K562 (cell line): ENCODE results near the gene ADRA1B. TPM values are rescaled to one million over a fixed set of nuclear protein-coding genes. Genes with fewer than 3 reads are reported as not detected.

Source experiments
- ATAC-seq: fragments of 200-7000 bp; cut with Tn5 transposase; 3 replicates; pipeline ENCODE4 v1.9.1; 2020; ENCODE audit warnings: moderate library complexity
- BruUV-seq: library from RNA; stranded (reverse); fragments of 400-500 nt; replicated peaks from 2 replicates; lab custom pipeline; 2021; lab: Mats Ljungman, UMichigan
- CTCF ChIA-PET: fragments of 300-600 bp; formaldehyde crosslinking; extraction: SDS; loops from one replicate; lab custom pipeline; 2021; ENCODE audit warnings: low intra/inter-chr PET ratio; lab: Yijun Ruan, JAX
- POLR2A ChIA-PET: fragments of 300-600, 350-650 bp; sonication (Branson Sonifier 250); formaldehyde crosslinking; extraction: SDS; loops from one replicate; lab custom pipeline; 2021; ENCODE audit warnings: antibody characterized with exemption, inconsistent platforms; lab: Yijun Ruan, JAX
- DNase-seq, 4 experiments: peaks; one replicate each; pipeline versions ENCODE4 v3.0.0 to v3.0.0-alpha.2; 2011 to 2018; ENCODE audit warnings: low spot score in 3 of 4, mixed read lengths in 3 of 4; ENCODE audit errors: extremely low read depth in 1 of 4
- FAIRE-seq: peaks from 2 replicates; lab custom pipeline; 2011; peaks lifted over from hg19 to GRCh38; lab: Jason Lieb, UNC
- H2AFZ ChIP-seq: 2 replicates; pipeline ENCODE4 v1.6.0; 2011; ENCODE audit warnings: low read depth, low read length, control low read depth, inconsistent platforms
- H3K27ac ChIP-seq: fragments of 200-600 bp; 3 replicates; pipeline ENCODE4 v1.8.0; 2011; ENCODE audit warnings: low read depth, mild to moderate bottlenecking, control low read depth, inconsistent platforms, low read length, moderate library complexity, mixed read lengths; ENCODE audit errors: extremely low read depth
- H3K27me3 ChIP-seq, 2 experiments: fragments of 300-600 bp in 1 of 2; 2 replicates in 1 of 2; 3 replicates in 1 of 2; pipeline versions ENCODE4 v1.6.0 to v1.8.0; 2011; ENCODE audit warnings: inconsistent platforms in 2 of 2, low read length in 2 of 2, mild to moderate bottlenecking in 1 of 2, mixed read lengths in 1 of 2, moderate library complexity in 1 of 2; ENCODE audit not compliant: control insufficient read depth in 2 of 2, insufficient read depth in 2 of 2
- H3K36me3 ChIP-seq: fragments of 300-600 bp; 3 replicates; pipeline ENCODE4 v1.8.0; 2011; ENCODE audit warnings: mild to moderate bottlenecking, low read length, inconsistent platforms; ENCODE audit not compliant: control insufficient read depth, insufficient read depth
- H3K4me1 ChIP-seq, 2 experiments: fragments of 200-600 bp in 1 of 2; replicated peaks in 1 of 2; 2 replicates in 1 of 2; 3 replicates in 1 of 2; pipeline versions ENCODE4 v1.5.1 to v1.8.0; 2011; ENCODE audit warnings: inconsistent platforms in 2 of 2, low read length in 2 of 2, mild to moderate bottlenecking in 1 of 2, mixed read lengths in 1 of 2, moderate library complexity in 1 of 2; ENCODE audit not compliant: control insufficient read depth in 2 of 2, insufficient read depth in 2 of 2
- H3K4me2 ChIP-seq: 2 replicates; pipeline ENCODE4 v1.6.1; 2011; ENCODE audit warnings: low read length, control low read depth, inconsistent platforms, mixed read lengths; ENCODE audit not compliant: insufficient read depth
- H3K4me3 ChIP-seq: fragments of 200-600 bp; sonication (generic), shearing (Covaris generic); 2 replicates; pipeline ENCODE4 v1.5.1; 2016; ENCODE audit warnings: control low read depth, inconsistent platforms
- H3K79me2 ChIP-seq: fragments of 200-600 bp; 3 replicates; pipeline ENCODE4 v1.8.0; 2011; ENCODE audit warnings: low read length, inconsistent platforms; ENCODE audit not compliant: control insufficient read depth, insufficient read depth
- H3K9ac ChIP-seq, 2 experiments: 2 replicates each; pipeline versions ENCODE4 v1.6.0 to v1.6.1; 2011; ENCODE audit warnings: low read depth in 2 of 2, low read length in 2 of 2, control low read depth in 1 of 2, inconsistent platforms in 1 of 2, mild to moderate bottlenecking in 1 of 2, mixed read lengths in 1 of 2; ENCODE audit not compliant: insufficient read depth in 1 of 2
- H3K9me1 ChIP-seq: one replicate; pipeline ENCODE4 v1.6.0; 2011; ENCODE audit warnings: inconsistent platforms, mild to moderate bottlenecking, low read length, moderate library complexity; ENCODE audit not compliant: control insufficient read depth, insufficient read depth
- H3K9me3 ChIP-seq: replicated peaks from 2 replicates; pipeline ENCODE4 v1.5.1; 2011; ENCODE audit warnings: low read depth, low read length, inconsistent platforms; ENCODE audit not compliant: control insufficient read depth, insufficient read depth
- H4K20me1 ChIP-seq: replicated peaks from 2 replicates; pipeline ENCODE4 v1.6.1; 2011; ENCODE audit warnings: low read length, inconsistent platforms, mixed read lengths; ENCODE audit not compliant: control insufficient read depth, insufficient read depth
- CEBPG ChIP-seq, 3 experiments: fragments of 200-800 bp in 1 of 3; sonication (Bioruptor generic) in 1 of 3; sonication (generic) in 1 of 3; formaldehyde crosslinking in 1 of 3; IDR thresholded peaks in 2 of 3; conservative IDR thresholded peaks in 1 of 3; 2 replicates each; pipeline versions ENCODE4 v1.6.1 to v1.8.0; 2016 to 2022; ENCODE audit warnings: missing compliant biosample characterization in 2 of 3, missing genetic modification characterization in 2 of 3, mild to moderate bottlenecking in 1 of 3, missing genetic modification reagents in 1 of 3
- GABPB1 ChIP-seq: sonication (generic); formaldehyde crosslinking; IDR thresholded peaks from 2 replicates; pipeline ENCODE4 v1.8.0; 2022; ENCODE audit warnings: mild to moderate bottlenecking, missing genetic modification reagents
- HDAC2 ChIP-seq: fragments of 450-650 bp; IDR thresholded peaks from 2 replicates; pipeline ENCODE4 v1.6.1; 2016; ENCODE audit warnings: mild to moderate bottlenecking
- ZBTB17 ChIP-seq: fragments of 450-650 bp; formaldehyde crosslinking; IDR thresholded peaks from 2 replicates; pipeline ENCODE4 v1.4.0; 2020; ENCODE audit warnings: mild to moderate bottlenecking
- ZNF3 ChIP-seq: fragments of 250-450 bp; sonication (Bioruptor Pico); IDR thresholded peaks from 2 replicates; pipeline ENCODE4 v1.5.0; 2021; ENCODE audit warnings: mild to moderate bottlenecking, moderate library complexity
- ZNF79 ChIP-seq: fragments of 250-450 bp; sonication (Bioruptor Pico); IDR thresholded peaks from 2 replicates; pipeline ENCODE4 v1.4.0; 2020; ENCODE audit warnings: low read depth, mild to moderate bottlenecking, moderate library complexity
- WGBS: fragments of 100-300 bp; shearing (Covaris generic); methylation state at CpG from one replicate; pipeline ENCODE4 v1.1.6; 2016; ENCODE audit warnings: low coverage, mixed read lengths; ENCODE audit not compliant: insufficient coverage; ENCODE audit errors: missing lambda C conversion rate; 5-methylcytosine and 5-hydroxymethylcytosine counted together
- in situ Hi-C: fragments of 300-500 bp; cut with MboI; formaldehyde crosslinking; loops from 4 replicates; pipeline ENCODE4 v1.15.0; 2018; ENCODE audit warnings: inconsistent platforms, mixed read lengths
- intact Hi-C: fragments of 100-400 bp; cut with micrococcal nuclease; formaldehyde crosslinking; loops from 2 replicates; pipeline ENCODE4 v1.14.2; 2022
- polyA plus RNA-seq, 8 experiments: library from polyadenylated mRNA; depleted of rRNA in 4 of 8; stranded (reverse) in 5 of 8; unstranded in 3 of 8; fragments of >200 nt; fragmentation: Nextera tagmentation in 2 of 8; fragmentation: Illumina TruSeq in 1 of 8; extraction: Ambion mirVana in 2 of 8; extraction: Trizol in 1 of 8; gene quantifications; 2 replicates each; pipeline versions ENCODE4 v1.2.1 to v1.2.3, GENCODE V29; 2011 to 2014; ENCODE audit warnings: inconsistent platforms in 1 of 8, missing spikeins in 1 of 8
- total RNA-seq, 7 experiments: library from RNA; depleted of rRNA in 6 of 7; stranded (reverse); fragments of >200 nt in 6 of 7; fragmentation: Illumina TruSeq in 2 of 7; extraction: Trizol in 2 of 7; gene quantifications; 2 replicates each; pipeline versions ENCODE4 v1.2.1 to v1.2.3, GENCODE V29; 2011 to 2021; ENCODE audit warnings: low replicate concordance in 1 of 7
- TF ChIP-seq, protein P1 (sequence below): fragments of 250-450 bp; sonication (Bioruptor Pico); IDR thresholded peaks from 2 replicates; pipeline ENCODE4 v1.5.0; 2021
- TF ChIP-seq, protein P2 (sequence below), 2 experiments: fragments of 450-650 bp; IDR thresholded peaks; 2 replicates each; pipeline ENCODE4 v1.6.1; 2018; ENCODE audit warnings: mild to moderate bottlenecking in 2 of 2, low read depth in 1 of 2; ENCODE audit not compliant: partially characterized antibody in 2 of 2
- TF ChIP-seq, protein P3 (sequence below): fragments of 250-450 bp; sonication (Bioruptor Pico); IDR thresholded peaks from 2 replicates; pipeline ENCODE4 v1.4.0; 2020; ENCODE audit warnings: mild to moderate bottlenecking

Gene ADRA1B
- total and polyA plus RNA-seq, 9 of the 15 experiments (the other 6 are each of a cell fraction or from before 2014, with no cell fraction given): not detected

DNA sequence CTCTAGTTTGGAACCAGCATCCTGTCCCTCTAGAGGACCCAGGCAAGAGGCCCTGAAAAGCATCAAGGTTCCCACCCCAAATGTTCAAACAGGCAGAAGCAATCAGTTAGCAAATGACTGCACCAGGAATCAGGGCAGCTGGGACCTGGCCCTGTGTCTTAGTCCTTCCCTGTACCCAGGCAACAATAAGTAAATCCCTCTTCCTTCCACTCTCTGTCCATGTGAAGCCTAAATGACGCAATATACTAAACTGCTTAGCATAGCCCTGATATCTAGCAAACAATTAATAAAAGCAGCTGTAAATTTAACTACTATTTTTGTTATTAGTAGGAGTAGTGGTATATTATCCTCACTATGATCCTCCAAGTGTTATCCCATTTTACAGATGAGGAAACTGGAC lies 13.2 kb upstream of the ADRA1B start:
- no peak for FAIRE-seq
- Histone ChIP-seq H3K36me3 (no peaks in the 10 kb centered on the region), H3K79me2 (no peaks in the 10 kb centered on the region)
- POLR2A ChIA-PET: no interaction called here
- no peak for TF ChIP-seq CEBPG (CRISPR knock-in tag; IDR thresholded peaks at IDR 0.05)
- TF ChIP-seq CEBPG (tag; conservative IDR thresholded peaks at IDR 0.05 in 1 of 2, IDR thresholded peaks at IDR 0.05 in 1 of 2): peak; percentile 21 to 55; a peak in 2 of 4 replicates
- TF ChIP-seq ZBTB17 (CRISPR knock-in tag): no peak
- TF ChIP-seq, all 486 proteins: peak for 1
- H3K9ac ChIP-seq: no peak overlapping the region
- no peak for DNase-seq
- H3K4me3 ChIP-seq: no peak overlapping the region
- no TSS peak for BruUV-seq
- 8% methylated on average over 1 of the region's 1 CpG for WGBS
- no peak overlapping the region for H2AFZ ChIP-seq
- intact Hi-C loops (no loop called here), in situ Hi-C loops (no loop called here)
- CTCF ChIA-PET: no interaction called here
- peaks cover 0 to 6% of the 10 kb centered on the region in 2 experiments; a peak in 1 of 5 replicates for H3K27me3 ChIP-seq
- H4K20me1 ChIP-seq: no peaks in the 10 kb centered on the region
- H3K4me1 ChIP-seq: no peaks in the 10 kb centered on the region
- H3K4me2 ChIP-seq: no peak overlapping the region
- no peak overlapping the region for H3K27ac ChIP-seq
- no peak for ATAC-seq
- no peaks in the 10 kb centered on the region for H3K9me1 ChIP-seq
- no peaks in the 10 kb centered on the region for H3K9me3 ChIP-seq

DNA sequence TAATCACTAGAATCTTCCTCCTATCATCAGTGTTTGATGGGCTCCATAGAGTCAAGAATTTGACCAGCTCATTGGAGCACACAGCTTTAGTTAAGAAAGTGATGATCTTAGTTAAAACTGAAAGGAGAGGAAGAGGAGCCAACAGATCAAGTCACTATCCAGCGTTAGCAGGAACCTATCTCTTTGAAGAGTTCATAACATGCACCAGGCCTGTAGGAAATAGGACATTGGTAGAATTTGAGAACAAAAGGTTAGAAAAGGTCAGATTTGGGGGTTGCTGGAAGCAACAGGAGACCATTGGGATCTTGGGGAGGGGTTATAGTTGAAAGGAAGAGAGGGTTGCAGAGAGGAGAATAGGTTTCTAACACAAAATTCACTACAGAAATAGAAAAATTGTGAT lies 11.4 kb upstream of the ADRA1B start:
- WGBS: 0% methylated on average over 1 of the region's 1 CpG
- in situ Hi-C loops: no loop called here
- TF ChIP-seq, protein P1, sequence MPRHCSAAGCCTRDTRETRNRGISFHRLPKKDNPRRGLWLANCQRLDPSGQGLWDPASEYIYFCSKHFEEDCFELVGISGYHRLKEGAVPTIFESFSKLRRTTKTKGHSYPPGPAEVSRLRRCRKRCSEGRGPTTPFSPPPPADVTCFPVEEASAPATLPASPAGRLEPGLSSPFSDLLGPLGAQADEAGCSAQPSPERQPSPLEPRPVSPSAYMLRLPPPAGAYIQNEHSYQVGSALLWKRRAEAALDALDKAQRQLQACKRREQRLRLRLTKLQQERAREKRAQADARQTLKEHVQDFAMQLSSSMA (CRISPR knock-in tag): no peak
- no peak for TF ChIP-seq GABPB1
- no peak for TF ChIP-seq ZNF79 (CRISPR knock-in tag)
- TF ChIP-seq, protein P2, sequence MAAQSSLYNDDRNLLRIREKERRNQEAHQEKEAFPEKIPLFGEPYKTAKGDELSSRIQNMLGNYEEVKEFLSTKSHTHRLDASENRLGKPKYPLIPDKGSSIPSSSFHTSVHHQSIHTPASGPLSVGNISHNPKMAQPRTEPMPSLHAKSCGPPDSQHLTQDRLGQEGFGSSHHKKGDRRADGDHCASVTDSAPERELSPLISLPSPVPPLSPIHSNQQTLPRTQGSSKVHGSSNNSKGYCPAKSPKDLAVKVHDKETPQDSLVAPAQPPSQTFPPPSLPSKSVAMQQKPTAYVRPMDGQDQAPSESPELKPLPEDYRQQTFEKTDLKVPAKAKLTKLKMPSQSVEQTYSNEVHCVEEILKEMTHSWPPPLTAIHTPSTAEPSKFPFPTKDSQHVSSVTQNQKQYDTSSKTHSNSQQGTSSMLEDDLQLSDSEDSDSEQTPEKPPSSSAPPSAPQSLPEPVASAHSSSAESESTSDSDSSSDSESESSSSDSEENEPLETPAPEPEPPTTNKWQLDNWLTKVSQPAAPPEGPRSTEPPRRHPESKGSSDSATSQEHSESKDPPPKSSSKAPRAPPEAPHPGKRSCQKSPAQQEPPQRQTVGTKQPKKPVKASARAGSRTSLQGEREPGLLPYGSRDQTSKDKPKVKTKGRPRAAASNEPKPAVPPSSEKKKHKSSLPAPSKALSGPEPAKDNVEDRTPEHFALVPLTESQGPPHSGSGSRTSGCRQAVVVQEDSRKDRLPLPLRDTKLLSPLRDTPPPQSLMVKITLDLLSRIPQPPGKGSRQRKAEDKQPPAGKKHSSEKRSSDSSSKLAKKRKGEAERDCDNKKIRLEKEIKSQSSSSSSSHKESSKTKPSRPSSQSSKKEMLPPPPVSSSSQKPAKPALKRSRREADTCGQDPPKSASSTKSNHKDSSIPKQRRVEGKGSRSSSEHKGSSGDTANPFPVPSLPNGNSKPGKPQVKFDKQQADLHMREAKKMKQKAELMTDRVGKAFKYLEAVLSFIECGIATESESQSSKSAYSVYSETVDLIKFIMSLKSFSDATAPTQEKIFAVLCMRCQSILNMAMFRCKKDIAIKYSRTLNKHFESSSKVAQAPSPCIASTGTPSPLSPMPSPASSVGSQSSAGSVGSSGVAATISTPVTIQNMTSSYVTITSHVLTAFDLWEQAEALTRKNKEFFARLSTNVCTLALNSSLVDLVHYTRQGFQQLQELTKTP (IDR thresholded peaks at IDR 0.05; ENCODE audit: low read depth in 1 of 2, partially characterized antibody in 2 of 2): no peak
- TF ChIP-seq ZNF3 (CRISPR knock-in tag): no peak
- TF ChIP-seq, protein P3, sequence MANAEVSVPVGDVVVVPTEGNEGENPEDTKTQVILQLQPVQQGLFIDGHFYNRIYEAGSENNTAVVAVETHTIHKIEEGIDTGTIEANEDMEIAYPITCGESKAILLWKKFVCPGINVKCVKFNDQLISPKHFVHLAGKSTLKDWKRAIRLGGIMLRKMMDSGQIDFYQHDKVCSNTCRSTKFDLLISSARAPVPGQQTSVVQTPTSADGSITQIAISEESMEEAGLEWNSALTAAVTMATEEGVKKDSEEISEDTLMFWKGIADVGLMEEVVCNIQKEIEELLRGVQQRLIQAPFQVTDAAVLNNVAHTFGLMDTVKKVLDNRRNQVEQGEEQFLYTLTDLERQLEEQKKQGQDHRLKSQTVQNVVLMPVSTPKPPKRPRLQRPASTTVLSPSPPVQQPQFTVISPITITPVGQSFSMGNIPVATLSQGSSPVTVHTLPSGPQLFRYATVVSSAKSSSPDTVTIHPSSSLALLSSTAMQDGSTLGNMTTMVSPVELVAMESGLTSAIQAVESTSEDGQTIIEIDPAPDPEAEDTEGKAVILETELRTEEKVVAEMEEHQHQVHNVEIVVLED: no peak
- TF ChIP-seq HDAC2: no peak

More for the DNA sequence above, 11.4 kb upstream of the ADRA1B start:
- H3K4me3 ChIP-seq: no peak overlapping the region
- no peaks in the 10 kb centered on the region for H3K9me3 ChIP-seq
- POLR2A ChIA-PET: no interaction called here
- no peaks in the 10 kb centered on the region for H3K9me1 ChIP-seq
- peaks cover 0 to 12% of the 10 kb centered on the region in 2 experiments; a peak in 3 of 5 replicates for H3K27me3 ChIP-seq
- no peaks in the 10 kb centered on the region for H3K36me3 ChIP-seq
- H3K9ac ChIP-seq: no peak overlapping the region
- intact Hi-C loops: no loop called here
- DNase-seq: no peak
- no peaks in the 10 kb centered on the region for H3K4me1 ChIP-seq
- H3K27ac ChIP-seq: no peak overlapping the region
- CTCF ChIA-PET: no interaction called here
- H3K79me2 ChIP-seq: no peaks in the 10 kb centered on the region
- no peak for ATAC-seq
- no peak for FAIRE-seq
- no TSS peak for BruUV-seq
- no peak overlapping the region for H2AFZ ChIP-seq
- no peak overlapping the region for H3K4me2 ChIP-seq
- no peaks in the 10 kb centered on the region for H4K20me1 ChIP-seq
